Spleen (tissue), 11 donors: ENCODE data around the gene ANKRD10. TPM values are rescaled to one million over a fixed set of nuclear protein-coding genes. Genes with fewer than 3 reads are reported as not detected.

Experiments used
- DNase-seq: peaks from one replicate; pipeline ENCODE4 v3.0.0-alpha.2; 2020
- H3K27ac ChIP-seq, 8 donors: fragments of 200-600 bp; sonication (generic) in 7 of 8; 1 replicate in 4 of 8; 2 replicates in 4 of 8; pipeline versions ENCODE4 v1.5.0 to v1.8.0; 2016 to 2021; ENCODE audit warnings: inconsistent platforms in 4 of 8, mild to moderate bottlenecking in 4 of 8, moderate library complexity in 1 of 8
- H3K27me3 ChIP-seq, 7 donors: fragments of 200-600 bp; sonication (generic) in 6 of 7; replicated peaks in 1 of 7; 1 replicate in 4 of 7; 2 replicates in 3 of 7; pipeline versions ENCODE4 v1.5.0 to v1.8.0; 2016 to 2021; ENCODE audit warnings: inconsistent platforms in 3 of 7, mild to moderate bottlenecking in 1 of 7
- H3K36me3 ChIP-seq, 6 donors: fragments of 200-600 bp; sonication (generic) in 5 of 6; 1 replicate in 4 of 6; 2 replicates in 2 of 6; pipeline versions ENCODE4 v1.5.0 to v1.8.0; 2016 to 2021; ENCODE audit warnings: inconsistent platforms in 2 of 6
- H3K4me1 ChIP-seq, 6 donors: fragments of 200-600 bp; sonication (generic) in 5 of 6; 1 replicate in 3 of 6; 2 replicates in 3 of 6; pipeline versions ENCODE4 v1.5.0 to v1.8.0; 2016 to 2021; ENCODE audit warnings: inconsistent platforms in 3 of 6
- H3K4me3 ChIP-seq, 8 donors: fragments of 200-600 bp; sonication (generic) in 7 of 8; 1 replicate in 4 of 8; 2 replicates in 4 of 8; pipeline versions ENCODE4 v1.5.0 to v1.8.0; 2016 to 2021; ENCODE audit warnings: inconsistent platforms in 4 of 8, mild to moderate bottlenecking in 4 of 8, moderate library complexity in 2 of 8
- H3K9me3 ChIP-seq, 8 donors: fragments of 200-600 bp; sonication (generic) in 7 of 8; 1 replicate in 4 of 8; 2 replicates in 4 of 8; pipeline versions ENCODE4 v1.5.0 to v1.8.0; 2016 to 2021; ENCODE audit warnings: inconsistent platforms in 4 of 8
- CTCF ChIP-seq, 11 experiments: fragments of 200-600 bp in 7 of 11; fragments of 450-650 bp in 4 of 11; sonication (generic) in 4 of 11; IDR thresholded peaks in 8 of 11; conservative IDR thresholded peaks in 3 of 11; 1 replicate in 7 of 11; 2 replicates in 4 of 11; pipeline versions ENCODE4 v1.4.0 to v1.8.0; 2016 to 2021; ENCODE audit warnings: antibody characterized with exemption in 11 of 11, inconsistent platforms in 4 of 11, mild to moderate bottlenecking in 1 of 11
- POLR2A ChIP-seq, 3 donors: fragments of 450-650 bp; IDR thresholded peaks; one replicate each; pipeline ENCODE4 v1.5.1; 2017; ENCODE audit warnings: antibody characterized with exemption in 3 of 3, mild to moderate bottlenecking in 1 of 3
- POLR2AphosphoS5 ChIP-seq, 3 donors: sonication (generic); formaldehyde crosslinking; IDR thresholded peaks; one replicate each; pipeline ENCODE4 v1.5.1; 2017; ENCODE audit warnings: antibody characterized with exemption in 3 of 3
- WGBS, 5 donors: extraction: QIAGEN DNeasy Blood & Tissue Kit in 3 of 5; methylation state at CpG; one replicate each; pipeline versions ENCODE4 v1.1.5 to v1.1.7; 2013 to 2018; 5-methylcytosine and 5-hydroxymethylcytosine counted together
- intact Hi-C: fragments of 100-400 bp; cut with DNase I; formaldehyde crosslinking; loops from one replicate; pipeline ENCODE4 v1.15.0; 2023; ENCODE audit warnings: low total_unique reads
- polyA plus RNA-seq, 3 donors: library from polyadenylated mRNA; stranded (reverse); fragments of 200-250 nt; gene quantifications; one replicate each; pipeline ENCODE4 v1.2.1, GENCODE V29; 2013
- total RNA-seq, 7 donors: library from RNA; depleted of rRNA in 3 of 7; stranded (reverse); fragments of >200 nt in 3 of 7; fragmentation: NEBNext Ultra II Directional in 4 of 7; extraction: Animal tissue kit (Norgen Biotek cat#: 25700) in 4 of 7; gene quantifications; one replicate each; pipeline versions ENCODE4 v1.1.0 to v1.2.1, GENCODE V29; 2016 to 2021
- donor health status: healthy with polysubstance abuse.
- donor health status: DM: no; HTN: no; CAD: no; lungs with moderate emphysema.
- donor health status: DM: no; HTN: no; CAD: no.
- donor health status: Bipolar disorder and iron deficiency.
- donor health status: healthy.
- donor health status: DM: no; HTN: no; CAD: no.
- donor health status: DM: yes; HTN: yes; CAD: no.

Gene ANKRD10
- total and polyA plus RNA-seq, 10 donors: 122 to 253 (median 183) TPM

GRCh38 chr13:110867380-110867779 lies 47.5 kb downstream of the ANKRD10 start:
- DNase-seq: peak; percentile 51
- Histone ChIP-seq H3K27me3 (peaks cover 0 to 53% (median 0%) of the 10 kb centered on the region in 7 donors), H3K27ac (no peak overlapping the region), H3K36me3 (no peaks in the 10 kb centered on the region), H3K4me1 (peaks cover 0 to 25% (median 11%) of the 10 kb centered on the region in 6 donors), H3K9me3 (no peaks in the 10 kb centered on the region), H3K4me3 (no peak overlapping the region)
- WGBS, 5 donors: 76 to 89% (median 86%) methylated on average over 6 of the region's 6 CpGs
- intact Hi-C loops: no loop called here
- TF ChIP-seq POLR2AphosphoS5 (IDR thresholded peaks at IDR 0.05): no peak
- TF ChIP-seq POLR2A (IDR thresholded peaks at IDR 0.05): no peak
- no peak for TF ChIP-seq CTCF (IDR thresholded peaks at IDR 0.05 in 8 of 11, conservative IDR thresholded peaks at IDR 0.05 in 3 of 11)

GRCh38 chr13:110866491-110867170 lies 48.2 kb downstream of the ANKRD10 start:
- TF ChIP-seq POLR2AphosphoS5 (IDR thresholded peaks at IDR 0.05) (no peak), POLR2A (IDR thresholded peaks at IDR 0.05) (no peak), CTCF (IDR thresholded peaks at IDR 0.05 in 8 of 11, conservative IDR thresholded peaks at IDR 0.05 in 3 of 11) (no peak)

GRCh38 chr13:110863685-110864084 lies 51.2 kb downstream of the ANKRD10 start:
- 88 to 93% (median 90%) methylated on average over 6 of the region's 6 CpGs for WGBS, 5 donors

More at GRCh38 chr13:110866491-110867170, 48.2 kb downstream of the ANKRD10 start:
- peaks cover 0 to 25% (median 11%) of the 10 kb centered on the region in 6 donors for H3K4me1 ChIP-seq
- H3K27me3 ChIP-seq: peaks cover 0 to 48% (median 0%) of the 10 kb centered on the region in 7 donors
- DNase-seq: no peak
- WGBS, 5 donors: 82 to 89% (median 84%) methylated on average over 11 of the region's 11 CpGs
- intact Hi-C loops: no loop called here
- H3K4me3 ChIP-seq: no peak overlapping the region
- H3K36me3 ChIP-seq: no peaks in the 10 kb centered on the region
- H3K27ac ChIP-seq: no peak overlapping the region
- no peaks in the 10 kb centered on the region for H3K9me3 ChIP-seq

More at GRCh38 chr13:110863685-110864084, 51.2 kb downstream of the ANKRD10 start:
- H3K27me3 ChIP-seq: peaks cover 0 to 21% (median 0%) of the 10 kb centered on the region in 7 donors
- H3K27ac ChIP-seq: no peak overlapping the region
- H3K4me1 ChIP-seq: no peaks in the 10 kb centered on the region
- intact Hi-C loops: no loop called here
- H3K36me3 ChIP-seq: no peaks in the 10 kb centered on the region
- no peak for DNase-seq
- TF ChIP-seq POLR2A (IDR thresholded peaks at IDR 0.05) (no peak), POLR2AphosphoS5 (IDR thresholded peaks at IDR 0.05) (no peak), CTCF (IDR thresholded peaks at IDR 0.05 in 8 of 11, conservative IDR thresholded peaks at IDR 0.05 in 3 of 11) (no peak)
- H3K9me3 ChIP-seq: no peaks in the 10 kb centered on the region
- H3K4me3 ChIP-seq: no peak overlapping the region
